HFF-Myc (cell line): Measurements from ENCODE around the gene RAB6A.
A peak's percentile ranks its signal among the peaks of the same experiment; 100 is the strongest.

Experiments
- DNase-seq: peaks from one replicate; pipeline ENCODE4 v3.0.0-alpha.2; 2011; ENCODE audit warnings: low read depth; ENCODE audit errors: extremely low read depth
- H3K4me3 ChIP-seq: replicated peaks from 2 replicates; pipeline ENCODE4 v1.5.1; 2011; ENCODE audit warnings: low read depth, mild to moderate bottlenecking, control low read depth, low read length
- TF ChIP-seq, protein P1 (sequence below): IDR thresholded peaks from 2 replicates; pipeline ENCODE4 v1.5.1; 2012; ENCODE audit warnings: mild to moderate bottlenecking, low read depth, low read length, control low read depth; ENCODE audit errors: missing control alignments

RAB6A gene

DNA sequence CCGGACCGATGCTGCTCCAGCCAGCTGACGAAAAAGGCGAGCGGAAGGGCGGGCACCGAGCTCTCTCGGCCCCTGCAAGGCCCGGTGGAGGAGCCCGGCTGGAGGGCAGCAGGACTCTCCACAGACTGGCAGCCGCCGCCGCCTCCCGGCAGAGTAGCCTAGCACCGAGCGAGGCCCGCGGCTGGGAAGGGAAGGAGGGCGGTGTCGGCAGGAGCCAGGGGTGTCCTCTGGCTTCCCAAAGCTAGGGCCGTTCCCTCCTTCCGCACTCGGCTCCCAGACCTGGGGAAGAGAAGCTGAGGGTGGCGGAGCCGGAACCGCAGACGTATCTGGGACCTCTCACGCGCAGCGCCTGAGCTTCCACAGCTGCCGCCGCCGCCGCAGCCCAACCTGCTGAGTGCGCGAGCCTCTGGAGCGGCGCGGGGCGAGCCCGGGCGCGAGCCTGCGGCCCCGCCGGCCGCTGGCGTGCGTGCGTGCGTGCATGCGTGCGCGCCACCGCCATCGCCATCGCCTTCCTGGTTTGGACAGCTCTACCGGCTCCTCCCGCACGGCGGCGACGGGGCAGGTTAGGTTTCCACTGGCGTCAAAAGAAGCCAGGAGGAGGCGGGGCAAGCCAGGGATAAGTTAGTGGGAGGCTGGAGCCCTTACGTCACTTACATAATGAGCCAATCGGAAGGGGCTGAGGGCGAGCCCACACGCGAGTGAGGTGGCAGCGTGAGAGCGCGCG is at the start of gene RAB6A:
Gene RAB6A, minus strand, starts transcription at position 396 of the 724 bp plus-strand sequence. CDS start 439 bp downstream, outside the sequence.
- DNase-seq = peak; percentile 98
- TF ChIP-seq, protein P1, sequence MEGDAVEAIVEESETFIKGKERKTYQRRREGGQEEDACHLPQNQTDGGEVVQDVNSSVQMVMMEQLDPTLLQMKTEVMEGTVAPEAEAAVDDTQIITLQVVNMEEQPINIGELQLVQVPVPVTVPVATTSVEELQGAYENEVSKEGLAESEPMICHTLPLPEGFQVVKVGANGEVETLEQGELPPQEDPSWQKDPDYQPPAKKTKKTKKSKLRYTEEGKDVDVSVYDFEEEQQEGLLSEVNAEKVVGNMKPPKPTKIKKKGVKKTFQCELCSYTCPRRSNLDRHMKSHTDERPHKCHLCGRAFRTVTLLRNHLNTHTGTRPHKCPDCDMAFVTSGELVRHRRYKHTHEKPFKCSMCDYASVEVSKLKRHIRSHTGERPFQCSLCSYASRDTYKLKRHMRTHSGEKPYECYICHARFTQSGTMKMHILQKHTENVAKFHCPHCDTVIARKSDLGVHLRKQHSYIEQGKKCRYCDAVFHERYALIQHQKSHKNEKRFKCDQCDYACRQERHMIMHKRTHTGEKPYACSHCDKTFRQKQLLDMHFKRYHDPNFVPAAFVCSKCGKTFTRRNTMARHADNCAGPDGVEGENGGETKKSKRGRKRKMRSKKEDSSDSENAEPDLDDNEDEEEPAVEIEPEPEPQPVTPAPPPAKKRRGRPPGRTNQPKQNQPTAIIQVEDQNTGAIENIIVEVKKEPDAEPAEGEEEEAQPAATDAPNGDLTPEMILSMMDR = no peak
- peak within 1 kb of the TSS; percentile 79 for H3K4me3 ChIP-seq

DNA sequence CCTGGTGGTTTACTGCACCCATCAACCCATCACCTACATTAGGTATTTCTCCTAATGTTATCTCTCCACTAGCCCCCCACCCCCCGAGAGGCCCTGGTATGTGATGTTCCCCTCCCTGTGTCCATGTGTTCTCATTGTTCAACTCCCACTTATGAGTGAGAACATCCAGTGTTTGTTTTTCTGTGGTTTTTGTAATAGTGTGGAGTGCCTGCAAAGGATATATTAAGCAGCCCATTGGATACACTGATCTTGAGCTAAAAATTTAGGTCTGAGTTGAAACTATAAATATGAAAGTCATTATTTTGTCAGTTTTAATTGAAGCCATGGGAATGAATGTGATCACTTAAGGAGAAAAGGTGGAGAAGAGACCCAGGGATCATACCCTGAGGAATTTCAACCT is 49.8 kb upstream of the RAB6A start:
- DNase-seq = no peak
- TF ChIP-seq, protein P1 = no peak
- no peak overlapping the region for H3K4me3 ChIP-seq

DNA sequence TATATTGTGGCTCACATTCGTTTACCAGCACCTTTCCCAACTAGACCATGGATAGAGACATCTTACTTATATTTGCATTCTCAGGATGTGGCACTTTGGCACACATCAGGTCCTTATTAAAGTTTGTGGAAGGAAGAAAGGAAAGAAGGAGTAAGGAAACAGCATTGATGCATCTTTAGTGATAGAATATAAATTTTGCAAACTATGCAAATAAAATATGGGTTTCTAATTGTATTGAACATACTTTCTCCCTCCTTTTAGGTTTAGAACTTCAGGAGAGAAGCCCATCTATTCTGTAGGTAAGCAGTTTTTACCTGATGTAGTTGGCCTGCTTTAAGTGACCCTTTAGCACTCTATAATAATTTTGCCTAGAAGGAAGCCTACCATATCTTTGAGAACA is 47.2 kb upstream of the RAB6A start:
- no peak for DNase-seq
- no peak overlapping the region for H3K4me3 ChIP-seq
- TF ChIP-seq, protein P1 = no peak

GRCh38 chr11:73804712-73805111 is 43.8 kb upstream of the RAB6A start:
- TF ChIP-seq, protein P1 = no peak

GRCh38 chr11:73801136-73801535 is 40.3 kb upstream of the RAB6A start:
- TF ChIP-seq, protein P1 = no peak
- no peak overlapping the region for H3K4me3 ChIP-seq
- no peak for DNase-seq

More at GRCh38 chr11:73804712-73805111, 43.8 kb upstream of the RAB6A start:
- H3K4me3 ChIP-seq = no peak overlapping the region
- no peak for DNase-seq

- TF ChIP-seq, protein P1 = no peak
- DNase-seq = no peak
Observed at GRCh38 chr11:73800276-73800806, 39.5 kb upstream of the RAB6A start.

More at GRCh38 chr11:73800276-73800806, 39.5 kb upstream of the RAB6A start:
- no peak overlapping the region for H3K4me3 ChIP-seq
